ENCODE data around the gene FXN. TPM values are rescaled to one million over a fixed set of nuclear protein-coding genes. Genes with fewer than 3 reads are reported as not detected.
A peak's percentile ranks its signal among the peaks of the same experiment; 100 is the strongest.
"Not testable (repeated sequence)": the region's sequence is repeated elsewhere in the genome, so short reads cannot be mapped to it uniquely, and the experiment has no call there.

FXN gene
- 1 to 10 TPM; 1.8 to 6.1 (median 3.9) TPM for total RNA-seq

DNA sequence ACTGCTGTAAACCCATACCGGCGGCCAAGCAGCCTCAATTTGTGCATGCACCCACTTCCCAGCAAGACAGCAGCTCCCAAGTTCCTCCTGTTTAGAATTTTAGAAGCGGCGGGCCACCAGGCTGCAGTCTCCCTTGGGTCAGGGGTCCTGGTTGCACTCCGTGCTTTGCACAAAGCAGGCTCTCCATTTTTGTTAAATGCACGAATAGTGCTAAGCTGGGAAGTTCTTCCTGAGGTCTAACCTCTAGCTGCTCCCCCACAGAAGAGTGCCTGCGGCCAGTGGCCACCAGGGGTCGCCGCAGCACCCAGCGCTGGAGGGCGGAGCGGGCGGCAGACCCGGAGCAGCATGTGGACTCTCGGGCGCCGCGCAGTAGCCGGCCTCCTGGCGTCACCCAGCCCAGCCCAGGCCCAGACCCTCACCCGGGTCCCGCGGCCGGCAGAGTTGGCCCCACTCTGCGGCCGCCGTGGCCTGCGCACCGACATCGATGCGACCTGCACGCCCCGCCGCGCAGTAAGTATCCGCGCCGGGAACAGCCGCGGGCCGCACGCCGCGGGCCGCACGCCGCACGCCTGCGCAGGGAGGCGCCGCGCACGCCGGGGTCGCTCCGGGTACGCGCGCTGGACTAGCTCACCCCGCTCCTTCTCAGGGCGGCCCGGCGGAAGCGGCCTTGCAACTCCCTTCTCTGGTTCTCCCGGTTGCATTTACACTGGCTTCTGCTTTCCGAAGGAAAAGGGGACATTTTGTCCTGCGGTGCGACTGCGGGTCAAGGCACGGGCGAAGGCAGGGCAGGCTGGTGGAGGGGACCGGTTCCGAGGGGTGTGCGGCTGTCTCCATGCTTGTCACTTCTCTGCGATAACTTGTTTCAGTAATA lies at the start of gene FXN:
FXN (plus strand) TSS at position 315 of the 871 bp plus-strand sequence; CDS start at position 346, 31 bp downstream.
- H3K27ac ChIP-seq = peak within 1 kb of the TSS; percentile 76 to 93 (median 86)
- intact Hi-C loops (cut with DNase I) = no loop called here
- no peaks in the 10 kb centered on the region for H3K27me3 ChIP-seq
- H3K9me3 ChIP-seq = no peaks in the 10 kb centered on the region
- 1 to 2% methylated on average over 18 to 21 of the region's 75 CpGs for WGBS, 2 donors
- DNase-seq = peak; percentile 6
- no peaks in the 10 kb centered on the region for H3K36me3 ChIP-seq
- peak; percentile 93 to 100 (median 96) for TF ChIP-seq CTCF (IDR thresholded peaks at IDR 0.05)
- TF ChIP-seq POLR2A (IDR thresholded peaks at IDR 0.05) = peak in 2 of 4 donors; percentile 25 to 31
- peaks cover 4 to 22% (median 9%) of the 10 kb centered on the region in 3 donors for H3K4me1 ChIP-seq
- H3K4me3 ChIP-seq = peak within 1 kb of the TSS; percentile 63 to 90 (median 80)

DNA sequence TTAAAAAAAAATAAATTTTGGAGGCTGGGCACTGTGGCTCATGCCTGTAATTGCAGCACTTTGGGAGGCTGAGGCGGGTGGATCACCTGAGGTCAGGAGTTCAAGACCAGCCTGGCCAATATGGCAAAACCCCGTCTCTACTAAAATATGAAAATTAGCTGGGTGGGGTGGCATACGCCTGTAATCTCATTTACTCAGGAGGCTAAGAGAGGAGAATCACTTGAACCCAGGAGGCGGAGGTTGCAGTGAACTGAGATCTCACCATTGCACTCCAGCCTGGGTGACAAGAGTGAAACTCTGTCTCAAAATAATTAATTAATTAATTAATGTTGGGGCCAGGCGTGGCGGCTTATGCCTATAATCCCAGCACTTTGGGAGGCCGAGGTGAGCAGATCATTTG lies 48.6 kb upstream of the FXN start:
- H3K4me1 ChIP-seq = not testable (repeated sequence)

GRCh38 chr9:68991457-68991856 lies 44.1 kb upstream of the FXN start:
- no peaks in the 10 kb centered on the region for H3K27me3 ChIP-seq
- intact Hi-C loops (cut with DNase I) = no loop called here
- TF ChIP-seq POLR2A (IDR thresholded peaks at IDR 0.05) (no peak), CTCF (IDR thresholded peaks at IDR 0.05) (no peak)
- H3K36me3 ChIP-seq = no peaks in the 10 kb centered on the region
- no peaks in the 10 kb centered on the region for H3K4me1 ChIP-seq
- H3K9me3 ChIP-seq = no peaks in the 10 kb centered on the region
- H3K4me3 ChIP-seq = no peak overlapping the region
- no peak for DNase-seq
- H3K27ac ChIP-seq = no peak overlapping the region
- WGBS, 2 donors = 62 to 67% methylated on average over 8 to 9 of the region's 9 CpGs

More for the DNA sequence above, 48.6 kb upstream of the FXN start:
- H3K36me3 ChIP-seq; H3K27ac ChIP-seq; H3K9me3 ChIP-seq; DNase-seq; H3K4me3 ChIP-seq; H3K27me3 ChIP-seq; intact Hi-C loops (cut with DNase I): not testable (repeated sequence)
- WGBS, 2 donors = 93 to 96% methylated on average over 7 of the region's 7 CpGs

- H3K4me1 ChIP-seq = no peaks in the 10 kb centered on the region
- 50 to 61% methylated on average over 3 of the region's 3 CpGs for WGBS, 2 donors
- H3K27me3 ChIP-seq = no peaks in the 10 kb centered on the region
- H3K4me3 ChIP-seq = no peak overlapping the region
- no peak for DNase-seq
- H3K27ac ChIP-seq = no peak overlapping the region
- H3K36me3 ChIP-seq = no peaks in the 10 kb centered on the region
- no peaks in the 10 kb centered on the region for H3K9me3 ChIP-seq
- TF ChIP-seq CTCF (IDR thresholded peaks at IDR 0.05) = no peak
- TF ChIP-seq POLR2A (IDR thresholded peaks at IDR 0.05) = no peak
- intact Hi-C loops (cut with DNase I) = no loop called here
Measured at GRCh38 chr9:68995776-68996175, 39.8 kb upstream of the FXN start.

GRCh38 chr9:68996462-68996861 lies 39.1 kb upstream of the FXN start:
- TF ChIP-seq POLR2A (IDR thresholded peaks at IDR 0.05) (no peak), CTCF (IDR thresholded peaks at IDR 0.05) (no peak)
- intact Hi-C loops (cut with DNase I) = no loop called here
- H3K4me1 ChIP-seq = no peaks in the 10 kb centered on the region
- no peak overlapping the region for H3K4me3 ChIP-seq
- WGBS, 2 donors = 79 to 93% methylated on average over 5 of the region's 5 CpGs
- H3K27ac ChIP-seq = no peak overlapping the region
- no peaks in the 10 kb centered on the region for H3K36me3 ChIP-seq
- H3K27me3 ChIP-seq = no peaks in the 10 kb centered on the region
- no peak for DNase-seq
- no peaks in the 10 kb centered on the region for H3K9me3 ChIP-seq

Data from esophagus squamous epithelium (tissue), 5 donors.